Measurements from ENCODE around the gene TNIK.

- no peak for TF ChIP-seq CTCF (IDR thresholded peaks at IDR 0.05)
- no peak for TF ChIP-seq POLR2AphosphoS5 (IDR thresholded peaks at IDR 0.05)
- TF ChIP-seq POLR2A (IDR thresholded peaks at IDR 0.05; ENCODE audit: low read depth) = no peak
- TF ChIP-seq EP300 (IDR thresholded peaks at IDR 0.05) = no peak
Observed at GRCh38 chr3:171428321-171428787, 31.9 kb downstream of the TNIK start.

Data from esophagus muscularis mucosa (tissue), 4 donors.